Gastroesophageal sphincter (tissue), 3 donors: ENCODE results near the gene CBR1.

ENCODE experiments used
- POLR2A ChIP-seq, 2 donors: fragments of 450-650 bp; IDR thresholded peaks; one replicate each; pipeline ENCODE4 v1.6.1; 2017; ENCODE audit warnings: antibody characterized with exemption in 2 of 2, mild to moderate bottlenecking in 2 of 2, moderate library complexity in 1 of 2
- POLR2AphosphoS5 ChIP-seq: sonication (generic); formaldehyde crosslinking; IDR thresholded peaks from one replicate; pipeline ENCODE4 v1.6.1; 2017; ENCODE audit warnings: antibody characterized with exemption
- TF ChIP-seq, protein P1 (sequence below), 4 experiments: fragments of 200-600 bp in 2 of 4; fragments of 450-650 bp in 2 of 4; sonication (generic) in 1 of 4; IDR thresholded peaks; one replicate each; pipeline ENCODE4 v1.5.1; 2017 to 2019; ENCODE audit warnings: antibody characterized with exemption in 4 of 4, mild to moderate bottlenecking in 2 of 4, moderate library complexity in 2 of 4

GRCh38 chr21:36021251-36021837, 48.5 kb upstream of the CBR1 start:
- TF ChIP-seq, protein P1, sequence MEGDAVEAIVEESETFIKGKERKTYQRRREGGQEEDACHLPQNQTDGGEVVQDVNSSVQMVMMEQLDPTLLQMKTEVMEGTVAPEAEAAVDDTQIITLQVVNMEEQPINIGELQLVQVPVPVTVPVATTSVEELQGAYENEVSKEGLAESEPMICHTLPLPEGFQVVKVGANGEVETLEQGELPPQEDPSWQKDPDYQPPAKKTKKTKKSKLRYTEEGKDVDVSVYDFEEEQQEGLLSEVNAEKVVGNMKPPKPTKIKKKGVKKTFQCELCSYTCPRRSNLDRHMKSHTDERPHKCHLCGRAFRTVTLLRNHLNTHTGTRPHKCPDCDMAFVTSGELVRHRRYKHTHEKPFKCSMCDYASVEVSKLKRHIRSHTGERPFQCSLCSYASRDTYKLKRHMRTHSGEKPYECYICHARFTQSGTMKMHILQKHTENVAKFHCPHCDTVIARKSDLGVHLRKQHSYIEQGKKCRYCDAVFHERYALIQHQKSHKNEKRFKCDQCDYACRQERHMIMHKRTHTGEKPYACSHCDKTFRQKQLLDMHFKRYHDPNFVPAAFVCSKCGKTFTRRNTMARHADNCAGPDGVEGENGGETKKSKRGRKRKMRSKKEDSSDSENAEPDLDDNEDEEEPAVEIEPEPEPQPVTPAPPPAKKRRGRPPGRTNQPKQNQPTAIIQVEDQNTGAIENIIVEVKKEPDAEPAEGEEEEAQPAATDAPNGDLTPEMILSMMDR (IDR thresholded peaks at IDR 0.05) = no peak
- TF ChIP-seq POLR2A (IDR thresholded peaks at IDR 0.05) (no peak), POLR2AphosphoS5 (no peak)
